GM23248 (cell line): ENCODE data around the gene PPP4R1. TPM values are rescaled to one million over a fixed set of nuclear protein-coding genes. Genes with fewer than 3 reads are reported as not detected.

Experiments
- DNase-seq: peaks from one replicate; pipeline ENCODE4 v3.0.0-alpha.2; 2015
- H2AFZ ChIP-seq: fragments of 200-600 bp; sonication (generic); 2 replicates; pipeline ENCODE4 v1.6.1; 2016; ENCODE audit warnings: antibody characterized with exemption
- H3F3A ChIP-seq: fragments of 200-600 bp; sonication (generic); 2 replicates; pipeline ENCODE4 v1.6.1; 2016; ENCODE audit warnings: mild to moderate bottlenecking, antibody characterized with exemption, mixed run types; ENCODE audit not compliant: insufficient read depth
- H3K27ac ChIP-seq: fragments of 200-600 bp; sonication (generic); 2 replicates; pipeline ENCODE4 v1.5.1; 2016; ENCODE audit warnings: mild to moderate bottlenecking
- H3K27me3 ChIP-seq: fragments of 200-600 bp; sonication (generic); replicated peaks from 2 replicates; pipeline ENCODE4 v1.6.1; 2016; ENCODE audit warnings: mild to moderate bottlenecking; ENCODE audit not compliant: insufficient read depth
- H3K36me3 ChIP-seq: fragments of 200-600 bp; sonication (generic); 2 replicates; pipeline ENCODE4 v1.6.1; 2016; ENCODE audit warnings: low read depth, mild to moderate bottlenecking
- H3K4me1 ChIP-seq: fragments of 200-600 bp; sonication (generic); 2 replicates; pipeline ENCODE4 v1.6.1; 2016; ENCODE audit warnings: mild to moderate bottlenecking; ENCODE audit not compliant: insufficient read depth
- H3K4me2 ChIP-seq: fragments of 200-600 bp; sonication (generic); one replicate; pipeline ENCODE4 v1.6.1; 2016; ENCODE audit warnings: mild to moderate bottlenecking; ENCODE audit not compliant: unreplicated experiment
- H3K4me3 ChIP-seq: fragments of 200-600 bp; sonication (generic); 2 replicates; pipeline ENCODE4 v1.5.1; 2016; ENCODE audit warnings: mild to moderate bottlenecking
- H3K79me2 ChIP-seq: fragments of 200-600 bp; sonication (generic); 2 replicates; pipeline ENCODE4 v1.6.1; 2016; ENCODE audit warnings: mild to moderate bottlenecking; ENCODE audit not compliant: insufficient read depth
- H3K9ac ChIP-seq: fragments of 200-600 bp; sonication (generic); 2 replicates; pipeline ENCODE4 v1.6.1; 2016; ENCODE audit warnings: mild to moderate bottlenecking
- H3K9me2 ChIP-seq: fragments of 200-600 bp; sonication (generic); 2 replicates; pipeline ENCODE4 v1.6.1; 2016; ENCODE audit warnings: mixed run types, mild to moderate bottlenecking, moderate library complexity; ENCODE audit not compliant: insufficient read depth
- H3K9me3 ChIP-seq: fragments of 200-600 bp; sonication (generic); one replicate; pipeline ENCODE4 v1.6.1; 2017; ENCODE audit warnings: low read depth
- H4K20me1 ChIP-seq: fragments of 200-600 bp; sonication (generic); 2 replicates; pipeline ENCODE4 v1.6.0; 2016; ENCODE audit not compliant: insufficient read depth
- EZH2 ChIP-seq: fragments of 200-600 bp; sonication (generic); IDR thresholded peaks from 2 replicates; pipeline ENCODE4 v1.6.1; 2018; ENCODE audit warnings: antibody characterized with exemption, mild to moderate bottlenecking; ENCODE audit not compliant: insufficient read depth, poor library complexity, severe bottlenecking
- EZH2phosphoT487 ChIP-seq: fragments of 200-600 bp; sonication (generic); IDR thresholded peaks from 2 replicates; pipeline ENCODE4 v1.6.1; 2018; ENCODE audit warnings: antibody characterized with exemption, moderate library complexity, mild to moderate bottlenecking, low read depth; ENCODE audit not compliant: insufficient read depth
- WGBS, 2 experiments: methylation state at CpG; one replicate each; pipeline ENCODE4 v1.1.6; 2015 to 2017; ENCODE audit warnings: low lambda C conversion rate in 2 of 2, low coverage in 1 of 2; ENCODE audit errors: missing lambda C conversion rate in 2 of 2; 5-methylcytosine and 5-hydroxymethylcytosine counted together
- in situ Hi-C: fragments of 300-500 bp; cut with MboI; formaldehyde crosslinking; loops from 2 replicates; pipeline ENCODE4 v1.15.0; 2020
- polyA plus RNA-seq: library from polyadenylated mRNA; unstranded; fragments of >200 nt; fragmentation: Nextera tagmentation; extraction: Ambion mirVana; gene quantifications from 2 replicates; pipeline ENCODE4 v1.2.1, GENCODE V29; 2016
- total RNA-seq: library from RNA; depleted of rRNA; stranded (reverse); fragments of >200 nt; shearing (Covaris generic); gene quantifications from 2 replicates; pipeline ENCODE4 v1.2.3, GENCODE V29; 2014

The PPP4R1 gene
- total and polyA plus RNA-seq, 2 experiments from 2014 or later, result 33.0 to 97.9 TPM

- Histone ChIP-seq H3K36me3 (peaks cover 33% of the 10 kb centered on the region), H2AFZ (no peak overlapping the region), H3F3A (peaks cover 17% of the 10 kb centered on the region), H3K27ac (no peak overlapping the region), H3K9ac (no peak overlapping the region), H3K27me3 (no peaks in the 10 kb centered on the region), H3K4me1 (peaks cover 5% of the 10 kb centered on the region), H3K9me3 (no peaks in the 10 kb centered on the region), H3K4me2 (no peak overlapping the region), H3K9me2 (no peaks in the 10 kb centered on the region), H3K79me2 (no peaks in the 10 kb centered on the region), H3K4me3 (no peak overlapping the region), H4K20me1 (no peaks in the 10 kb centered on the region)
- TF ChIP-seq EZH2 (no peak), EZH2phosphoT487 (no peak)
- 97 to 98% methylated on average over 6 of the region's 6 CpGs for WGBS, 2 experiments
- in situ Hi-C loops, result no loop called here
- no peak for DNase-seq
Measured at GRCh38 chr18:9530226-9531009, 83.9 kb downstream of the PPP4R1 start.

DNA sequence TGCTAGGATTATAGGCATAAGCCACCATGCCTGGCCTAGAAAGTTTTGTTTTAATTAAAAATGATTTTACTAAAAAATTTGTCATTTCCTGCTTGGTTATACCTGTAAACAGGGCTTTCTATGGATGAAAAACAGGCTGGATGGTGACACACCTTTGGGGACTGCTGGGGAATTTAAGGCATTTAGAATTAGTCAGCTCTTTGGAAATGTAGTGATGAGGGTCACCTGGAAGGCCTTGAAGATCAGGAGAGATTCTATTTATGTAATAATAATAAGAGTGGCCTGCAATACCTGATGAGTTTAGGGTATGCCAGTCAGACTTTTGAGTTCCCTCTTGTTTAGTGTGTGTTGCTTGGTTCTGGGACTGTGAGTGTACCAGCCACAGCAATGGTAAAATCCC, 87.9 kb downstream of the PPP4R1 start:
- Histone ChIP-seq H3K27ac (no peak overlapping the region), H3K36me3 (peaks cover 36% of the 10 kb centered on the region), H3K9me3 (no peaks in the 10 kb centered on the region), H4K20me1 (no peaks in the 10 kb centered on the region), H3K9ac (no peak overlapping the region), H3K79me2 (peaks cover 7% of the 10 kb centered on the region), H3F3A (peaks cover 9% of the 10 kb centered on the region; the same call in 1 of the 2 replicates), H3K4me1 (no peaks in the 10 kb centered on the region), H3K4me2 (no peak overlapping the region), H2AFZ (no peak overlapping the region), H3K27me3 (no peaks in the 10 kb centered on the region), H3K9me2 (no peaks in the 10 kb centered on the region), H3K4me3 (no peak overlapping the region)
- in situ Hi-C loops, result no loop called here
- TF ChIP-seq EZH2 (no peak), EZH2phosphoT487 (no peak)
- DNase-seq, result no peak

DNA sequence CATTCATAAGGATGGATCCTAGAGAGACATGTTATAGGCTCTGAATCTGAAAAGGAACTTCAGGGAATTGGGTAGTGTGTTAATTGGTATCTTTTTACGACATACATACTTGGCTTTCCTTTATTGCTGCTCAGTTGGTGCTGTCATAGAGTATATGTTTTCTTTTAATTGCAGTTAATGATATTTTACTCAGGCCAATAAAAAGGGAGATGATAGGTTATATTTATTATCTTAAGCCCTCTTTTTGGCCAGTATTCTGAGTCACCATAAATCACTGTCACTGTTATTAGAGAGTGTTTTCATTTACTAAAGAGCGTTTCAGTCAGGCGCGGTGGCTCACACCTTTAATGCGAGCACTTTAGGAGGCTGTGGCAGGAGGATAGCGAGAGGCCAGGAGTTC, 91.4 kb downstream of the PPP4R1 start:
- Histone ChIP-seq H3K27ac (no peak overlapping the region), H3K36me3 (peaks cover 23% of the 10 kb centered on the region), H3K79me2 (peaks cover 34% of the 10 kb centered on the region), H3K9me3 (no peaks in the 10 kb centered on the region), H2AFZ (no peak overlapping the region), H3K9ac (no peak overlapping the region), H3K4me2 (no peak overlapping the region), H3K27me3 (no peaks in the 10 kb centered on the region), H3K4me3 (no peak overlapping the region), H3K9me2 (no peaks in the 10 kb centered on the region), H4K20me1 (no peaks in the 10 kb centered on the region), H3K4me1 (no peaks in the 10 kb centered on the region), H3F3A (no peaks in the 10 kb centered on the region)
- in situ Hi-C loops, result no loop called here
- DNase-seq, result no peak
- TF ChIP-seq EZH2 (no peak), EZH2phosphoT487 (no peak)
- WGBS, 2 experiments, result 94 to 99% methylated on average over 6 of the region's 6 CpGs

DNA sequence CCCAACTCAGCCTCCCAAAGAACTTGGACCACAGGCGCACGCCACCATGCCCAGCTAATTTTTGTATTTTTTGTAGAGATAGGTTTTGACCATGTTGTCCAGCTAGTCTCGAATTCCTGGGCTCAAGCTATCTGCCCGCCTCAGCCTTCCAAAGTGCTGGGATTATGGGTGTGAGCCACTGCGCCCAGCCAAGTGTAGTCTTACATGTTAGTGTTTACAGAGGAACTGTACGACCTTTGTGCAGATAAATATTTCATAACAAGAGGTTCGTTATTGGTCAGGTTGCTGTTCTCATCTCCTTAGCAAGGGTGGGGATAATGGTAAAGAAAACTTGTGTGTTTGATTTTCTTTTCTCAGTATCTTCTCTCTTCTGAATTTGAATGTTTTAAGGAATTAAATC, 92.6 kb downstream of the PPP4R1 start:
- no peak overlapping the region for H3K4me3 ChIP-seq
- H3K27me3 ChIP-seq, result no peaks in the 10 kb centered on the region
- H3K9me2 ChIP-seq, result no peaks in the 10 kb centered on the region
- H3F3A ChIP-seq, result no peaks in the 10 kb centered on the region
- peaks cover 19% of the 10 kb centered on the region for H3K36me3 ChIP-seq
- no peak for TF ChIP-seq EZH2
- TF ChIP-seq EZH2phosphoT487, result no peak
- H3K4me2 ChIP-seq, result no peak overlapping the region
- peaks cover 34% of the 10 kb centered on the region for H3K79me2 ChIP-seq
- no peak overlapping the region for H3K27ac ChIP-seq
- 0 out of 2 replicates have a peak, but pooled peaks cover under 1% of the 10 kb centered on the region for H4K20me1 ChIP-seq
- H3K9ac ChIP-seq, result no peak overlapping the region
- in situ Hi-C loops, result no loop called here
- DNase-seq, result no peak
- 95 to 97% methylated on average over 7 of the region's 7 CpGs for WGBS, 2 experiments
- H3K4me1 ChIP-seq, result peaks cover 9% of the 10 kb centered on the region
- no peak overlapping the region for H2AFZ ChIP-seq
- no peaks in the 10 kb centered on the region for H3K9me3 ChIP-seq

DNA sequence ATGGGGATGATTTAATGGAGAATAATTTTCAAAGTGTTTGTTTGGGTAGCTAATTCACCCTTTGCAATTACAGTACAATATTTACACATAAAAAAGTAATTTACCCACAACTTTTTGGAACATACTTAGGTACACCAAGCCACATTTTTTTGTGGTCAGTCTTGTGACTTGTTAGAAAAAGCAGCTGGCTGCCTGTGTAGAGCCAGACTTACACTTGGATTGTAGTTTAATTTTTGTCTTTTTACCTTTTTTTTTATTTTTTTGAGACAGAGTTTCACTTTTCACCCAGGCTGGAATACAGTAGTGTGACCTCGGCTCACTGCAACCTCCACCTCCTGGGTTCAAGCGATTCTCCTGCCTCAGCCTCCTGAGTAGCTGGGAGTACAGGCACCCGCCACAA, 93.7 kb downstream of the PPP4R1 start:
- 71 to 79% methylated on average over 3 of the region's 3 CpGs for WGBS, 2 experiments
- Histone ChIP-seq H3K9ac (no peak overlapping the region), H3K4me1 (peaks cover 11% of the 10 kb centered on the region), H3K9me2 (no peaks in the 10 kb centered on the region), H2AFZ (no peak overlapping the region), H3K4me2 (no peak overlapping the region), H3K4me3 (no peak overlapping the region), H3K27ac (no peak overlapping the region), H3K27me3 (no peaks in the 10 kb centered on the region), H4K20me1 (0 out of 2 replicates have a peak, but pooled peaks cover 3% of the 10 kb centered on the region), H3K9me3 (no peaks in the 10 kb centered on the region), H3K36me3 (peaks cover 16% of the 10 kb centered on the region), H3K79me2 (peaks cover 45% of the 10 kb centered on the region), H3F3A (0 out of 2 replicates have a peak, but pooled peaks cover 3% of the 10 kb centered on the region)
- in situ Hi-C loops, result no loop called here
- TF ChIP-seq EZH2 (no peak), EZH2phosphoT487 (no peak)
- DNase-seq, result no peak
